ENCODE results near the gene NSRP1. TPM values are rescaled to one million over a fixed set of nuclear protein-coding genes. Genes with fewer than 3 reads are reported as not detected.

Gene NSRP1
- total RNA-seq, 2 donors from 2014 or later = 28.5 to 35.6 TPM

GRCh38 chr17:30232015-30232823 is 115.6 kb downstream of the NSRP1 start:
- H3K36me3 Mint-ChIP-seq (ENCODE audit: low read depth) = no peaks in the 10 kb centered on the region
- H3K4me1 ChIP-seq (ENCODE audit: control insufficient read depth, insufficient read depth, low read length) = no peaks in the 10 kb centered on the region
- DNase-seq = peak; percentile 53
- 85 to 87% methylated on average over 8 to 10 of the region's 10 CpGs for WGBS, 2 experiments (ENCODE audit: insufficient coverage in 1 of 2, insufficient read length in 1 of 2)
- no peak overlapping the region for H3K4me3 Mint-ChIP-seq
- peaks cover 15% of the 10 kb centered on the region for H3K4me1 Mint-ChIP-seq
- H3K9me3 Mint-ChIP-seq = no peaks in the 10 kb centered on the region
- no peaks in the 10 kb centered on the region for H3K9me3 ChIP-seq (ENCODE audit: control insufficient read depth, low read length)
- no peak for TF ChIP-seq CTCF (conservative IDR thresholded peaks at IDR 0.05)
- H3K27me3 ChIP-seq (ENCODE audit: control insufficient read depth, insufficient read depth, low read length, poor library complexity, severe bottlenecking) = peaks cover 55% of the 10 kb centered on the region
- no peaks in the 10 kb centered on the region for H3K36me3 ChIP-seq (ENCODE audit: control insufficient read depth, insufficient read depth, low read length)
- no peak overlapping the region for H3K27ac Mint-ChIP-seq
- peaks cover 66% of the 10 kb centered on the region for H3K27me3 Mint-ChIP-seq (ENCODE audit: insufficient read depth)
- no peak overlapping the region for H3K9ac ChIP-seq (ENCODE audit: extremely low read depth, low read length, poor library complexity, severe bottlenecking)
- H3K4me3 ChIP-seq (ENCODE audit: low read length) = no peak overlapping the region
- no peak overlapping the region for H3K27ac ChIP-seq (ENCODE audit: low read depth, low read length)

- H3K4me3 ChIP-seq (ENCODE audit: low read length) = no peak overlapping the region
- Mint-ChIP-seq H3K4me1 (peaks cover 15% of the 10 kb centered on the region), H3K27ac (no peak overlapping the region), H3K9me3 (no peaks in the 10 kb centered on the region), H3K27me3 (ENCODE audit: insufficient read depth) (peaks cover 73% of the 10 kb centered on the region), H3K4me3 (no peak overlapping the region), H3K36me3 (ENCODE audit: low read depth) (no peaks in the 10 kb centered on the region)
- H3K9me3 ChIP-seq (ENCODE audit: control insufficient read depth, low read length) = no peaks in the 10 kb centered on the region
- no peak for DNase-seq
- peaks cover 62% of the 10 kb centered on the region for H3K27me3 ChIP-seq (ENCODE audit: control insufficient read depth, insufficient read depth, low read length, poor library complexity, severe bottlenecking)
- H3K27ac ChIP-seq (ENCODE audit: low read depth, low read length) = no peak overlapping the region
- no peak overlapping the region for H3K9ac ChIP-seq (ENCODE audit: extremely low read depth, low read length, poor library complexity, severe bottlenecking)
- no peak for TF ChIP-seq CTCF (conservative IDR thresholded peaks at IDR 0.05)
- 83 to 85% methylated on average over 9 to 11 of the region's 11 CpGs for WGBS, 2 experiments (ENCODE audit: insufficient coverage in 1 of 2, insufficient read length in 1 of 2)
- H3K4me1 ChIP-seq (ENCODE audit: control insufficient read depth, insufficient read depth, low read length) = no peaks in the 10 kb centered on the region
- no peaks in the 10 kb centered on the region for H3K36me3 ChIP-seq (ENCODE audit: control insufficient read depth, insufficient read depth, low read length)
These were observed 116.3 kb downstream of the NSRP1 start for GRCh38 chr17:30232824-30233427.

GRCh38 chr17:30234296-30234695 is 117.7 kb downstream of the NSRP1 start:
- TF ChIP-seq CTCF (conservative IDR thresholded peaks at IDR 0.05) = no peak
- no peak overlapping the region for H3K27ac ChIP-seq (ENCODE audit: low read depth, low read length)
- no peaks in the 10 kb centered on the region for H3K36me3 ChIP-seq (ENCODE audit: control insufficient read depth, insufficient read depth, low read length)
- DNase-seq = peak; percentile 41
- peaks cover 78% of the 10 kb centered on the region for H3K27me3 Mint-ChIP-seq (ENCODE audit: insufficient read depth)
- peaks cover 24% of the 10 kb centered on the region for H3K4me1 Mint-ChIP-seq
- peaks cover 75% of the 10 kb centered on the region for H3K27me3 ChIP-seq (ENCODE audit: control insufficient read depth, insufficient read depth, low read length, poor library complexity, severe bottlenecking)
- no peaks in the 10 kb centered on the region for H3K4me1 ChIP-seq (ENCODE audit: control insufficient read depth, insufficient read depth, low read length)
- H3K9me3 Mint-ChIP-seq = peaks cover 2% of the 10 kb centered on the region
- no peak overlapping the region for H3K4me3 Mint-ChIP-seq
- H3K9me3 ChIP-seq (ENCODE audit: control insufficient read depth, low read length) = no peaks in the 10 kb centered on the region
- WGBS, 2 experiments (ENCODE audit: insufficient coverage in 1 of 2, insufficient read length in 1 of 2) = 87 to 95% methylated on average over 4 to 6 of the region's 6 CpGs
- H3K9ac ChIP-seq (ENCODE audit: extremely low read depth, low read length, poor library complexity, severe bottlenecking) = no peak overlapping the region
- H3K27ac Mint-ChIP-seq = no peak overlapping the region
- no peak overlapping the region for H3K4me3 ChIP-seq (ENCODE audit: low read length)
- H3K36me3 Mint-ChIP-seq (ENCODE audit: low read depth) = no peaks in the 10 kb centered on the region

All from endodermal cell (in vitro differentiated cells).